Endothelial cell of umbilical vein (primary cell): ENCODE data around the gene NPTN. TPM values are rescaled to one million over a fixed set of nuclear protein-coding genes. Genes with fewer than 3 reads are reported as not detected.

Experiments
- BruUV-seq: library from RNA; stranded (reverse); fragments of 400-500 nt; replicated peaks from 2 replicates; lab custom pipeline; 2021; lab: Mats Ljungman, UMichigan
- CTCF ChIA-PET: fragments of 300-600, 350-600 bp; sonication (Branson Sonifier 250); formaldehyde crosslinking; loops from one replicate; lab custom pipeline; 2021; ENCODE audit warnings: antibody characterized with exemption, inconsistent platforms; lab: Charles Lee
- POLR2A ChIA-PET: fragments of 300-600, 350-600 bp; sonication (Branson Sonifier 250); formaldehyde crosslinking; loops from one replicate; lab custom pipeline; 2021; ENCODE audit warnings: antibody characterized with exemption, inconsistent platforms; lab: Charles Lee
- DNase-seq: peaks from one replicate; pipeline ENCODE4 v3.0.0-alpha.2; 2011; ENCODE audit warnings: low read depth, low spot score
- FAIRE-seq: peaks from 2 replicates; lab custom pipeline; 2011; peaks lifted over from hg19 to GRCh38; lab: Jason Lieb, UNC
- H2AFZ ChIP-seq: 2 replicates; pipeline ENCODE4 v1.6.0; 2012; ENCODE audit warnings: low read depth, low read length, control low read depth, inconsistent platforms
- H3K27ac ChIP-seq: 2 replicates; pipeline ENCODE4 v1.5.1; 2011; ENCODE audit warnings: low read depth, mild to moderate bottlenecking, control low read depth, low read length, moderate library complexity; ENCODE audit not compliant: insufficient read depth
- H3K27me3 ChIP-seq, 2 experiments: 2 replicates each; pipeline versions ENCODE4 v1.6.0 to v1.6.1; 2011; ENCODE audit warnings: low read length in 2 of 2, mixed read lengths in 1 of 2; ENCODE audit not compliant: control insufficient read depth in 2 of 2, insufficient read depth in 2 of 2
- H3K36me3 ChIP-seq, 2 experiments: 2 replicates in 1 of 2; 3 replicates in 1 of 2; pipeline ENCODE4 v1.5.1; 2011; ENCODE audit warnings: low read length in 2 of 2, mild to moderate bottlenecking in 1 of 2, moderate library complexity in 1 of 2; ENCODE audit not compliant: control insufficient read depth in 2 of 2, insufficient read depth in 2 of 2; ENCODE audit errors: extremely low read depth in 1 of 2
- H3K4me1 ChIP-seq: 3 replicates; pipeline ENCODE4 v1.5.1; 2011; ENCODE audit warnings: mild to moderate bottlenecking, low read length; ENCODE audit not compliant: control insufficient read depth, insufficient read depth; ENCODE audit errors: extremely low read depth
- H3K4me2 ChIP-seq: 2 replicates; pipeline ENCODE4 v1.6.1; 2011; ENCODE audit warnings: low read length, control low read depth, mixed read lengths; ENCODE audit not compliant: insufficient read depth
- H3K4me3 ChIP-seq, 3 experiments: fragments of 200-600 bp in 1 of 3; sonication (generic), shearing (Covaris generic) in 1 of 3; replicated peaks in 1 of 3; 2 replicates each; pipeline ENCODE4 v1.5.1; 2011 to 2016; ENCODE audit warnings: control low read depth in 3 of 3, low read length in 3 of 3, mild to moderate bottlenecking in 2 of 3, inconsistent platforms in 1 of 3, low read depth in 1 of 3, moderate library complexity in 1 of 3; ENCODE audit not compliant: insufficient read depth in 1 of 3
- H3K79me2 ChIP-seq: 2 replicates; pipeline ENCODE4 v1.6.0; 2012; ENCODE audit warnings: low read length, inconsistent platforms; ENCODE audit not compliant: control insufficient read depth, insufficient read depth
- H3K9ac ChIP-seq: replicated peaks from 2 replicates; pipeline ENCODE3; 2011; ENCODE audit warnings: low read length, control low read depth; ENCODE audit not compliant: insufficient read depth; ENCODE audit errors: extremely low read depth
- H3K9me1 ChIP-seq: replicated peaks from 3 replicates; pipeline ENCODE4 v1.6.0; 2011; ENCODE audit warnings: mild to moderate bottlenecking, low read length; ENCODE audit not compliant: control insufficient read depth, insufficient read depth; ENCODE audit errors: extremely low read depth
- H3K9me3 ChIP-seq: replicated peaks from 2 replicates; pipeline ENCODE4 v1.5.1; 2012; ENCODE audit warnings: low read length, inconsistent platforms; ENCODE audit not compliant: control insufficient read depth, insufficient read depth
- H4K20me1 ChIP-seq: replicated peaks from 2 replicates; pipeline ENCODE3; 2011; ENCODE audit warnings: mild to moderate bottlenecking, low read length; ENCODE audit not compliant: control insufficient read depth, insufficient read depth; ENCODE audit errors: extremely low read depth
- EZH2 ChIP-seq: IDR thresholded peaks from 2 replicates; pipeline ENCODE4 v1.6.1; 2012; ENCODE audit warnings: borderline replicate concordance, low read depth, mild to moderate bottlenecking, moderate library complexity, low read length, inconsistent platforms; ENCODE audit not compliant: severe bottlenecking
- FOS ChIP-seq: IDR thresholded peaks from 2 replicates; pipeline ENCODE4 v1.6.1; 2011; ENCODE audit warnings: mild to moderate bottlenecking, low read length, moderate library complexity, borderline replicate concordance; ENCODE audit not compliant: insufficient read depth
- GATA2 ChIP-seq: IDR thresholded peaks from 2 replicates; pipeline ENCODE4 v1.7.0; 2011; ENCODE audit warnings: low read depth, mild to moderate bottlenecking, moderate library complexity, mixed read lengths, low read length; ENCODE audit not compliant: insufficient read length, insufficient read depth
- JUN ChIP-seq: IDR thresholded peaks from 2 replicates; pipeline ENCODE4 v1.6.1; 2011; ENCODE audit warnings: borderline replicate concordance, low read depth; ENCODE audit not compliant: insufficient read length, insufficient read depth
- MYC ChIP-seq: IDR thresholded peaks from one replicate; pipeline ENCODE4 v1.6.1; 2011; ENCODE audit warnings: mild to moderate bottlenecking, low read depth, low read length
- POLR2A ChIP-seq: IDR thresholded peaks from 2 replicates; pipeline ENCODE4 v1.6.1; 2012; ENCODE audit warnings: low read depth, mild to moderate bottlenecking, control low read depth, low read length
- POLR2AphosphoS5 ChIP-seq: IDR thresholded peaks from 2 replicates; pipeline ENCODE4 v1.6.1; 2012; ENCODE audit warnings: low read depth, mild to moderate bottlenecking, control low read depth, low read length, moderate library complexity; ENCODE audit not compliant: insufficient read depth
- dilution Hi-C: fragments of 300-500 bp; cut with MboI; formaldehyde crosslinking; loops from one replicate; pipeline ENCODE4 v1.15.0; 2019; ENCODE audit warnings: low sequenced_read_pairs; ENCODE audit not compliant: extremely low pct_ligation_motif_present
- intact Hi-C: fragments of 100-400 bp; cut with micrococcal nuclease; formaldehyde crosslinking; loops from one replicate; pipeline ENCODE4 v1.10.0; 2022
- polyA plus RNA-seq, 4 experiments: library from polyadenylated mRNA; depleted of rRNA in 3 of 4; stranded (reverse) in 3 of 4; unstranded in 1 of 4; fragments of >200 nt; gene quantifications; 2 replicates each; pipeline versions ENCODE4 v1.2.1 to v1.2.3, GENCODE V29; 2011 to 2012; ENCODE audit warnings: missing spikeins in 1 of 4
- total RNA-seq: library from RNA; stranded (reverse); gene quantifications from 2 replicates; pipeline ENCODE4 v1.2.3, GENCODE V29; 2021
- TF ChIP-seq, protein P1 (sequence below): IDR thresholded peaks from 2 replicates; pipeline ENCODE4 v1.6.1; 2011; ENCODE audit not compliant: insufficient read depth, insufficient read length
- TF ChIP-seq, protein P2 (sequence below), 2 donors: IDR thresholded peaks; 1 replicate in 1 of 2; 2 replicates in 1 of 2; pipeline ENCODE4 v1.5.1; 2011; ENCODE audit warnings: low read length in 2 of 2, mild to moderate bottlenecking in 2 of 2, moderate library complexity in 2 of 2, control low read depth in 1 of 2, inconsistent platforms in 1 of 2, low read depth in 1 of 2; ENCODE audit not compliant: insufficient read depth in 1 of 2; ENCODE audit errors: extremely low read depth in 1 of 2

The NPTN gene
- total and polyA plus RNA-seq, 2 donors (not counting 3 experiments of a cell fraction or from before 2014, with no cell fraction given) = 77.4 to 81.3 TPM

DNA sequence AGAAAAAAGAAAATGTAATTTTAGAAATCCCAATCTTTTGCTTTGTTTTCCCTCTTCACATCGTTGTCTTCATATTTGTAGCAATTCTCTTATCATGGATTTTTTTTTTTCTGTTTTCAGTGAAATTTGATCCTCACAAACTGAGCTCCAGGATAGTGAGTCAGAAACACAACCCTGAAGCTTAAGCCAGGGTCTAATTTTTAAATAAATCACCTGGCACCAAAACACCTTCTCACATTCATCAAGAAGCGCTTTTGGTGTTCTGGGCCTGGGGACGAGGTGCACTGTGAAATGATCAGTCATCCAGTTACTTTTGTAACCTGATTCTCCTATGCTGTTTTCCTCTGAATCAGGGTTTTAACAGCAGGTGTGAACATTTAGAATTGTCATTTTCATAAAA, 102.5 kb downstream of the NPTN start:
- Histone ChIP-seq H3K27me3 (peaks cover 0 to 7% of the 10 kb centered on the region in 2 experiments), H3K79me2 (no peaks in the 10 kb centered on the region), H3K9ac (no peak overlapping the region), H3K36me3 (no peaks in the 10 kb centered on the region), H3K4me1 (no peaks in the 10 kb centered on the region), H3K9me3 (no peaks in the 10 kb centered on the region), H4K20me1 (no peaks in the 10 kb centered on the region), H3K4me2 (no peak overlapping the region), H3K4me3 (no peak overlapping the region), H3K9me1 (no peaks in the 10 kb centered on the region), H2AFZ (no peak overlapping the region), H3K27ac (no peak overlapping the region)
- no TSS peak for BruUV-seq
- dilution Hi-C loops = no loop called here
- intact Hi-C loops = no loop called here
- ChIA-PET CTCF (interaction anchor here (1.4 to 2.0 kb wide), 2 partner anchors 170 to 175 kb away, joined by 3 to 7 read pairs; no protein-coding TSS in a partner anchor), POLR2A (no interaction called here)
- FAIRE-seq (no peak), DNase-seq (no peak)
- TF ChIP-seq, protein P1, sequence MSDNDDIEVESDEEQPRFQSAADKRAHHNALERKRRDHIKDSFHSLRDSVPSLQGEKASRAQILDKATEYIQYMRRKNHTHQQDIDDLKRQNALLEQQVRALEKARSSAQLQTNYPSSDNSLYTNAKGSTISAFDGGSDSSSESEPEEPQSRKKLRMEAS = no peak
- TF ChIP-seq JUN (no peak), EZH2 (no peak), FOS (no peak), POLR2A (no peak), GATA2 (no peak), MYC (no peak), POLR2AphosphoS5 (no peak)
- TF ChIP-seq, protein P2, sequence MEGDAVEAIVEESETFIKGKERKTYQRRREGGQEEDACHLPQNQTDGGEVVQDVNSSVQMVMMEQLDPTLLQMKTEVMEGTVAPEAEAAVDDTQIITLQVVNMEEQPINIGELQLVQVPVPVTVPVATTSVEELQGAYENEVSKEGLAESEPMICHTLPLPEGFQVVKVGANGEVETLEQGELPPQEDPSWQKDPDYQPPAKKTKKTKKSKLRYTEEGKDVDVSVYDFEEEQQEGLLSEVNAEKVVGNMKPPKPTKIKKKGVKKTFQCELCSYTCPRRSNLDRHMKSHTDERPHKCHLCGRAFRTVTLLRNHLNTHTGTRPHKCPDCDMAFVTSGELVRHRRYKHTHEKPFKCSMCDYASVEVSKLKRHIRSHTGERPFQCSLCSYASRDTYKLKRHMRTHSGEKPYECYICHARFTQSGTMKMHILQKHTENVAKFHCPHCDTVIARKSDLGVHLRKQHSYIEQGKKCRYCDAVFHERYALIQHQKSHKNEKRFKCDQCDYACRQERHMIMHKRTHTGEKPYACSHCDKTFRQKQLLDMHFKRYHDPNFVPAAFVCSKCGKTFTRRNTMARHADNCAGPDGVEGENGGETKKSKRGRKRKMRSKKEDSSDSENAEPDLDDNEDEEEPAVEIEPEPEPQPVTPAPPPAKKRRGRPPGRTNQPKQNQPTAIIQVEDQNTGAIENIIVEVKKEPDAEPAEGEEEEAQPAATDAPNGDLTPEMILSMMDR (IDR thresholded peaks at IDR 0.05; ENCODE audit: extremely low read depth in 1 of 2, insufficient read depth in 1 of 2, low read depth in 1 of 2, low read length in 2 of 2) = no peak
